Transverse colon (tissue), 4 donors: ENCODE data around the gene LSM6. TPM values are rescaled to one million over a fixed set of nuclear protein-coding genes. Genes with fewer than 3 reads are reported as not detected.

ENCODE experiments used
- DNase-seq: peaks from one replicate; pipeline ENCODE4 v3.0.0-alpha.2; 2019
- H3K27ac ChIP-seq, 4 donors: fragments of 200-600 bp; sonication (generic); 2 replicates each; pipeline ENCODE4 v1.5.1; 2016 to 2018; ENCODE audit warnings: inconsistent platforms in 4 of 4
- H3K27me3 ChIP-seq: fragments of 200-600 bp; sonication (generic); 2 replicates; pipeline ENCODE4 v1.5.1; 2017; ENCODE audit warnings: inconsistent platforms
- H3K36me3 ChIP-seq, 4 donors: fragments of 200-600 bp; sonication (generic); 2 replicates each; pipeline ENCODE4 v1.5.1; 2017 to 2019; ENCODE audit warnings: inconsistent platforms in 4 of 4
- H3K4me1 ChIP-seq, 4 donors: fragments of 200-600 bp; sonication (generic); 2 replicates each; pipeline ENCODE4 v1.5.1; 2017 to 2020; ENCODE audit warnings: inconsistent platforms in 4 of 4
- H3K4me3 ChIP-seq, 4 donors: fragments of 200-600 bp; sonication (generic); 1 replicate in 1 of 4; 2 replicates in 3 of 4; pipeline versions ENCODE4 v1.5.1 to v1.6.1; 2017 to 2019; ENCODE audit warnings: inconsistent platforms in 4 of 4
- H3K9me3 ChIP-seq, 2 donors: fragments of 200-600 bp; sonication (generic); 2 replicates each; pipeline ENCODE4 v1.5.1; 2017 to 2019; ENCODE audit warnings: inconsistent platforms in 2 of 2
- EP300 ChIP-seq: sonication (generic); formaldehyde crosslinking; IDR thresholded peaks from one replicate; pipeline ENCODE4 v1.6.1; 2017; ENCODE audit warnings: antibody characterized with exemption, low read depth
- POLR2A ChIP-seq: fragments of 450-650 bp; IDR thresholded peaks from one replicate; pipeline ENCODE4 v1.6.1; 2016; ENCODE audit warnings: antibody characterized with exemption, mild to moderate bottlenecking, moderate library complexity
- POLR2AphosphoS5 ChIP-seq, 3 donors: sonication (generic); formaldehyde crosslinking; IDR thresholded peaks; one replicate each; pipeline ENCODE4 v1.6.1; 2016; ENCODE audit warnings: antibody characterized with exemption in 3 of 3
- WGBS, 2 donors: methylation state at CpG; one replicate each; pipeline ENCODE4 v1.1.5; 2018; ENCODE audit warnings: low coverage in 1 of 2; 5-methylcytosine and 5-hydroxymethylcytosine counted together
- in situ Hi-C, 4 donors: fragments of 200-750 bp; cut with MboI; loops; one replicate each; pipeline versions ENCODE4 v1.15.0 to v1.15.1; 2017; ENCODE audit warnings: low sequenced_read_pairs in 3 of 4, low pct_ligation_motif_present in 1 of 4, low pct_unique_long_range_greater_than_20kb in 1 of 4
- intact Hi-C: fragments of 100-400 bp; cut with DNase I; formaldehyde crosslinking; loops from one replicate; pipeline ENCODE4 v1.15.1; 2023; ENCODE audit warnings: low total_unique reads
- total RNA-seq, 4 donors: library from RNA; depleted of rRNA; stranded (reverse); fragments of >200 nt; gene quantifications; one replicate each; pipeline ENCODE4 v1.1.0, GENCODE V29; 2016
- TF ChIP-seq, protein P1 (sequence below), 5 experiments: fragments of 200-600 bp in 3 of 5; fragments of 450-650 bp in 2 of 5; sonication (generic) in 3 of 5; IDR thresholded peaks; 1 replicate in 2 of 5; 2 replicates in 3 of 5; pipeline ENCODE4 v1.5.1; 2016 to 2017; ENCODE audit warnings: antibody characterized with exemption in 5 of 5, inconsistent platforms in 3 of 5, mild to moderate bottlenecking in 2 of 5, moderate library complexity in 1 of 5

The LSM6 gene
- total RNA-seq, 4 donors from 2014 or later, result 1.9 to 33.2 (median 24.4) TPM

DNA sequence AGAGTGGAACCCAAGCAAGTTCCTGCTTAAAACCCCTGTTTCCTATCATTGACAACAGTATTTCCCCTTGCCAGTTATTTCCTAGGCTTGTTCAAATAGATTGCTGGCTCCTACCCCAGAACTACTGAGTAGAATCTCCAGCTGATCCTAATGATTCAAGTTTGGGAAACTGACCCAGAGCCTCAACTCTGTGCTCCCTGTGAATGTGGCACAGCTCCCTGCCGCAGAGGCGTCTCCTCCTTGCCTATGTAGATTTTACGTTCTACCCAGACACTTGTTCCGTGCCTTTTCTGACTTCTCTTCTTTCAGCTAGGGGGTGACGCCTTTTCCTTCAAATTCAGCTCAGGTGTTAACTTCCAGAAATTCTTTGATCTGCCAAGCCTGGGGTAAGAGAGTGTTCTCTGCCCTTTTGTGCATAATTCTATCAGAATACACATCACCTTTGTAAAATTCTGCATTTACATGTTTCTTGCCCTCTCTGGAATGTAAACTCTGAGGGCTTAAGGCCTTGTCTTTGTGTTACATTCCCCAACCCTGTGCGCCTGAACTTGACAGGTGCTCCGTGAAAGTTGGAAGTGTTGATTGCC is 4.4 kb downstream of the LSM6 start:
- Histone ChIP-seq H3K9me3 (no peaks in the 10 kb centered on the region), H3K4me1 (peaks cover 5 to 41% (median 18%) of the 10 kb centered on the region in 4 donors), H3K36me3 (peaks cover 0 to 6% (median 2%) of the 10 kb centered on the region in 4 donors), H3K27ac (no peak overlapping the region), H3K4me3 (no peak overlapping the region), H3K27me3 (no peaks in the 10 kb centered on the region)
- no peak for DNase-seq
- in situ Hi-C loops, result no loop called here
- no peak for TF ChIP-seq POLR2AphosphoS5 (IDR thresholded peaks at IDR 0.05)
- TF ChIP-seq, protein P1, sequence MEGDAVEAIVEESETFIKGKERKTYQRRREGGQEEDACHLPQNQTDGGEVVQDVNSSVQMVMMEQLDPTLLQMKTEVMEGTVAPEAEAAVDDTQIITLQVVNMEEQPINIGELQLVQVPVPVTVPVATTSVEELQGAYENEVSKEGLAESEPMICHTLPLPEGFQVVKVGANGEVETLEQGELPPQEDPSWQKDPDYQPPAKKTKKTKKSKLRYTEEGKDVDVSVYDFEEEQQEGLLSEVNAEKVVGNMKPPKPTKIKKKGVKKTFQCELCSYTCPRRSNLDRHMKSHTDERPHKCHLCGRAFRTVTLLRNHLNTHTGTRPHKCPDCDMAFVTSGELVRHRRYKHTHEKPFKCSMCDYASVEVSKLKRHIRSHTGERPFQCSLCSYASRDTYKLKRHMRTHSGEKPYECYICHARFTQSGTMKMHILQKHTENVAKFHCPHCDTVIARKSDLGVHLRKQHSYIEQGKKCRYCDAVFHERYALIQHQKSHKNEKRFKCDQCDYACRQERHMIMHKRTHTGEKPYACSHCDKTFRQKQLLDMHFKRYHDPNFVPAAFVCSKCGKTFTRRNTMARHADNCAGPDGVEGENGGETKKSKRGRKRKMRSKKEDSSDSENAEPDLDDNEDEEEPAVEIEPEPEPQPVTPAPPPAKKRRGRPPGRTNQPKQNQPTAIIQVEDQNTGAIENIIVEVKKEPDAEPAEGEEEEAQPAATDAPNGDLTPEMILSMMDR (IDR thresholded peaks at IDR 0.05), result no peak
- no peak for TF ChIP-seq EP300
- no peak for TF ChIP-seq POLR2A
- 64 to 76% methylated on average over 4 to 7 of the region's 7 CpGs for WGBS, 2 donors
- intact Hi-C loops, result no loop called here

DNA sequence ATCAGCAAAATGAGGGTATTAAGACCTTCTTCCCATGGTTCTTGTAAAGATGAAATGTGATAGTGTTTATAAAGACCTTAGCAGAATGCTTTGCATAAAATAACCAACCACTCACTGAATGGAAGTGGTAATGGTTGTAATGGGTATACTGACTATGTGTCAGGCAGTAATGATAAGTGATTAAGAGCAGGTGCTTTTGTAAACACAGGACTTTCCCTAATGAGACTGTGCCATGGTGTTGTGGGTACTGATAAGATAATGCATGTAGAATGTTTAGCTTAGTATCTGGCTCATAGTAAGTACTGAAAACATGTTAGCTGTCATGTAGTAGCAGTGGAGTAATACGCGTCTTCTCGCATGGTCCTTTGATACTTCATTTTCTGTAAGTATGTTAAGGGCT is 6.9 kb downstream of the LSM6 start:
- no peak for DNase-seq
- Histone ChIP-seq H3K4me3 (no peak overlapping the region), H3K4me1 (peaks cover 0 to 24% (median 6%) of the 10 kb centered on the region in 4 donors), H3K27ac (no peak overlapping the region), H3K27me3 (no peaks in the 10 kb centered on the region), H3K36me3 (peaks cover 0 to 13% (median 3%) of the 10 kb centered on the region in 4 donors), H3K9me3 (no peaks in the 10 kb centered on the region)
- intact Hi-C loops (no loop called here), in situ Hi-C loops (no loop called here)
- no peak for TF ChIP-seq POLR2A
- TF ChIP-seq, protein P1 (IDR thresholded peaks at IDR 0.05), result no peak
- TF ChIP-seq EP300, result no peak
- TF ChIP-seq POLR2AphosphoS5 (IDR thresholded peaks at IDR 0.05), result no peak
- 94 to 96% methylated on average over 3 of the region's 3 CpGs for WGBS, 2 donors

DNA sequence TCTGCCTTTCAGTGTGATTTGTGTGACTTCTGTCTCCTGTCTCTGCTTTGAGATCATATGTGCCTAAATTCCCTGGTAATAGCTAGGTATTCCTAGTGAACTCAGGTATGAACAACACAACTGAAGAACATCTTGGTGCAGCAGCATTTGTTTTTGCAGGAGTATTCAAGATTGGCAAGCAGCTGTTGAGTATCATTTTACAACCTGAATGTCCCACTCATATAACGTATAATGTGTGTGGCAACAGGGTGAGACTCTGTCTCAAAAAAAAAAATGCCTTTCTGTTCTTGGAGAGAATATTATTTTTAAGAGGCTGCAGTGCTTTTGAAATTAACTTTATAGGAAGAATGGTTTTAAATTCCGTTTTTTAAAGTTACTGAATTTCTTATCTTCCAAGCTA is 7.7 kb downstream of the LSM6 start:
- H3K36me3 ChIP-seq, result peaks cover 0 to 19% (median 6%) of the 10 kb centered on the region in 4 donors
- no peaks in the 10 kb centered on the region for H3K27me3 ChIP-seq
- no peaks in the 10 kb centered on the region for H3K9me3 ChIP-seq
- TF ChIP-seq POLR2AphosphoS5 (IDR thresholded peaks at IDR 0.05), result no peak
- TF ChIP-seq, protein P1 (IDR thresholded peaks at IDR 0.05), result no peak
- no peak for TF ChIP-seq EP300
- TF ChIP-seq POLR2A, result no peak
- no peak overlapping the region for H3K4me3 ChIP-seq
- WGBS, 2 donors, result 75 to 84% methylated on average over 2 of the region's 2 CpGs
- intact Hi-C loops, result no loop called here
- in situ Hi-C loops, result no loop called here
- no peak for DNase-seq
- H3K4me1 ChIP-seq, result peaks cover 0 to 16% (median 4%) of the 10 kb centered on the region in 4 donors
- no peak overlapping the region for H3K27ac ChIP-seq

DNA sequence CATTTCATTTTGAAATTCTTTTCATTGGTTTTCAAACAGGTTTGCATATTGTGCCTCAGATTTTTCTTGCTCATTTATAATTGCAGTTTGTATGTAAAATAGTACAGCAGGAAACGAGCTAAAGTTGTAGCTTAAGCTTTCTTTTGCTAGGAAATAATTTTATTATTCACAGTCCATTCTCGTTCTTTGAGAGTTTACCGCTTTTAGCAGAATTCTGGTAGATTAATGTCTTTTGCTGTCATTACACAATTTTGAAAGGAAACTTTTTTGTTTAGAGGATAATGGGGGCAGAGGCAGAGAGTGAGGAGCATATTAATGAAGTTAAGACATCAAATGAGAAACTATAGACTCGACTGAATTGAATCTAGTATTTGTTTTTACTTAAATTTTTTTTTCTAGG is 10.5 kb downstream of the LSM6 start:
- H3K27me3 ChIP-seq, result no peaks in the 10 kb centered on the region
- no peak for TF ChIP-seq POLR2AphosphoS5 (IDR thresholded peaks at IDR 0.05)
- TF ChIP-seq EP300, result no peak
- no peak for TF ChIP-seq POLR2A
- DNase-seq, result no peak
- 90 to 92% methylated on average over 4 of the region's 4 CpGs for WGBS, 2 donors
- H3K27ac ChIP-seq, result no peak overlapping the region
- in situ Hi-C loops, result no loop called here
- H3K36me3 ChIP-seq, result peaks cover 0 to 40% (median 9%) of the 10 kb centered on the region in 4 donors
- H3K4me3 ChIP-seq, result no peak overlapping the region
- H3K9me3 ChIP-seq, result no peaks in the 10 kb centered on the region
- intact Hi-C loops, result no loop called here
- peaks cover 0 to 8% (median 0%) of the 10 kb centered on the region in 4 donors for H3K4me1 ChIP-seq

DNA sequence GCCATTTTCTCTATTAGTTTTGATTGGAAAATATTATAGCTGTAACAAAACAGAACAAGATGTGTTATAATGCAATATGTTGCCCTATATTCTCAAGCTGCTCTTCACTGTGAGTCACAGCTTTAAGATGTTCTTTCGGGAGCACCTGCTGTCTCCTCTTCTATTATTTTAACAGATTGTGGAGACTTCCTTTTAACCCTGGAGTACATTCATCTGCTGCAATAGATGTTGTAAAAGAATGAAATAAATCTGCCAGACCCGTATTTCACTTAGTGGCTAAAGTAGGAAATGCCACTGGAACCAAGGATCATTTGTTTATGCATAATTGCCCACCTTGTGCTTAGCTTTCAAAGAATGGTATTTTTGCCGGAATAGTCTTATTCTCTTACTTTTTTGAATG is 11.1 kb downstream of the LSM6 start:
- no peaks in the 10 kb centered on the region for H3K27me3 ChIP-seq
- intact Hi-C loops, result no loop called here
- peaks cover 0 to 40% (median 9%) of the 10 kb centered on the region in 4 donors for H3K36me3 ChIP-seq
- H3K27ac ChIP-seq, result no peak overlapping the region
- H3K9me3 ChIP-seq, result no peaks in the 10 kb centered on the region
- WGBS, 2 donors, result 75 to 86% methylated on average over 1 to 3 of the region's 3 CpGs
- in situ Hi-C loops, result no loop called here
- H3K4me1 ChIP-seq, result peaks cover 0 to 8% (median under 1%) of the 10 kb centered on the region in 4 donors
- TF ChIP-seq POLR2AphosphoS5 (IDR thresholded peaks at IDR 0.05), result no peak
- TF ChIP-seq POLR2A, result no peak
- no peak for TF ChIP-seq EP300
- TF ChIP-seq, protein P1 (IDR thresholded peaks at IDR 0.05), result no peak
- no peak overlapping the region for H3K4me3 ChIP-seq
- DNase-seq, result no peak
